ENCODE measurements around the gene GPR84. TPM values are rescaled to one million over a fixed set of nuclear protein-coding genes. Genes with fewer than 3 reads are reported as not detected.

Gene GPR84
- polyA plus RNA-seq, 1 of the 3 experiments (the other 2 are of a cell fraction): 0.03 TPM

DNA sequence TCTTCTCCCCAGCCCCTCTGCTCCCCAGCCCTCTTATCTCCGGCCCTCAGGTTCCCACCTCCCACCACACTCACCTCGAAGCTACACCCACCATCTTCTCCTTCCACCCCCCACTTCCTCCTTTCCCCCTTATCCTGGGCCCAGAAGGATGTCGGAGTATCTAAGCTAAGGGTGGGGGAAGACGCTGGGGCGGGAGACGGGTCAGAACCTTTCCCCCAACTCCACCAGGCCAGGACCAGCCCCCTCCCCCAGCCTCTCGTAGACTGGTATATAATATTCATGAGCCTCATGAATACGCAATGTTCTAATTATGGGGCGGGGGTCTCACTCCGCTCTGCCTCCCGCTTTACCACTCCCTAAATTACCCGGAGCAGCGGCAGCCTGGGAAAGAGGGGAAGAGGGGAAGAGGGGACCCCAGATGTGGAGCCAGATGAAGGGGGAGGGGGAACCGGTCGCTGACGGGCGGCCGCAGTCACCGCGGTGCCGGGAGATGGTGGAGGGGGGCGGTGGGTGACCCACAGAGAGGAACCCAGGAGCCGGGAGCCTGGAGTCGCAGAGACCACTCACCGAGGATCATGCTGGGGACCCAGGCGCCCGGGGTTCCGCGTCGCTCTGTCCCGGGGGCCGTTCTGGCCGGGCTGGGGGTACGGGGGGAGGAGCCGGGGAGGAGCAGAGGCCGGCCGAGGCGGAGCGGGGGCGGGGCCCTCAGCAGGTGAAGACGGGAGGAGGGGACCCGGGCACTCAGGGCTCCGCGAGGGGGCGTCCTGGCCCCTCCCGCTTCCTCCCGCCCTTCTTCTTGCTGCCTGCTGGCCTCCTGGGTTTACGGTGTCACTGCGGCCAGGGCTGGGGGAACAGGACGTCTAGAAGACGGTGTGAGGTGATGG lies 26.6 kb upstream of the GPR84 start:
- WGBS (ENCODE audit: low lambda C conversion rate): 31% methylated on average over 31 of the region's 51 CpGs
- H2AFZ ChIP-seq (ENCODE audit: low read depth): no peak overlapping the region
- POLR2A ChIA-PET: no interaction called here
- H3K9me3 ChIP-seq: no peaks in the 10 kb centered on the region
- H3K4me2 ChIP-seq: no peak overlapping the region
- H3K36me3 ChIP-seq (replicated peaks in 1 of 2; ENCODE audit: control insufficient read depth in 1 of 2, insufficient read depth in 2 of 2, low read length in 1 of 2): peaks cover 4 to 8% of the 10 kb centered on the region in 2 experiments
- no peaks in the 10 kb centered on the region for H3K27me3 ChIP-seq (ENCODE audit: insufficient read depth)
- H3K27ac ChIP-seq (ENCODE audit: low read depth in 2 of 2, low read length in 1 of 2): no peak overlapping the region; a peak in 1 of 4 replicates
- CTCF ChIA-PET: interaction anchor here (1.4 to 3.9 kb wide), 8 partner anchors 8 to 406 kb away, joined by 3 to 37 read pairs (median 6); partner anchors contain the start of gene HOXC10
- no peaks in the 10 kb centered on the region for H4K20me1 ChIP-seq (ENCODE audit: insufficient read depth)
- H3K9ac ChIP-seq: no peak overlapping the region
- peak overlapping the region in 1 of 2 experiments; percentile 50; a peak in 2 of 4 replicates for H3K4me3 ChIP-seq (ENCODE audit: low read depth in 2 of 2, low read length in 1 of 2)
- peaks cover 6% of the 10 kb centered on the region for H3F3A ChIP-seq (replicated peaks; ENCODE audit: insufficient read depth)
- DNase-seq: peak; percentile 83
- H3K4me1 ChIP-seq (ENCODE audit: control insufficient read depth in 1 of 2, insufficient read depth in 2 of 2, low read depth in 1 of 2, low read length in 1 of 2): peaks cover 0 to 29% of the 10 kb centered on the region in 2 experiments; a peak in 1 of 4 replicates
- no peak for TF ChIP-seq MEF2A (IDR thresholded peaks at IDR 0.05; ENCODE audit: borderline replicate concordance, low read depth)
- TF ChIP-seq JUND (IDR thresholded peaks at IDR 0.05): no peak
- TF ChIP-seq, protein P1, sequence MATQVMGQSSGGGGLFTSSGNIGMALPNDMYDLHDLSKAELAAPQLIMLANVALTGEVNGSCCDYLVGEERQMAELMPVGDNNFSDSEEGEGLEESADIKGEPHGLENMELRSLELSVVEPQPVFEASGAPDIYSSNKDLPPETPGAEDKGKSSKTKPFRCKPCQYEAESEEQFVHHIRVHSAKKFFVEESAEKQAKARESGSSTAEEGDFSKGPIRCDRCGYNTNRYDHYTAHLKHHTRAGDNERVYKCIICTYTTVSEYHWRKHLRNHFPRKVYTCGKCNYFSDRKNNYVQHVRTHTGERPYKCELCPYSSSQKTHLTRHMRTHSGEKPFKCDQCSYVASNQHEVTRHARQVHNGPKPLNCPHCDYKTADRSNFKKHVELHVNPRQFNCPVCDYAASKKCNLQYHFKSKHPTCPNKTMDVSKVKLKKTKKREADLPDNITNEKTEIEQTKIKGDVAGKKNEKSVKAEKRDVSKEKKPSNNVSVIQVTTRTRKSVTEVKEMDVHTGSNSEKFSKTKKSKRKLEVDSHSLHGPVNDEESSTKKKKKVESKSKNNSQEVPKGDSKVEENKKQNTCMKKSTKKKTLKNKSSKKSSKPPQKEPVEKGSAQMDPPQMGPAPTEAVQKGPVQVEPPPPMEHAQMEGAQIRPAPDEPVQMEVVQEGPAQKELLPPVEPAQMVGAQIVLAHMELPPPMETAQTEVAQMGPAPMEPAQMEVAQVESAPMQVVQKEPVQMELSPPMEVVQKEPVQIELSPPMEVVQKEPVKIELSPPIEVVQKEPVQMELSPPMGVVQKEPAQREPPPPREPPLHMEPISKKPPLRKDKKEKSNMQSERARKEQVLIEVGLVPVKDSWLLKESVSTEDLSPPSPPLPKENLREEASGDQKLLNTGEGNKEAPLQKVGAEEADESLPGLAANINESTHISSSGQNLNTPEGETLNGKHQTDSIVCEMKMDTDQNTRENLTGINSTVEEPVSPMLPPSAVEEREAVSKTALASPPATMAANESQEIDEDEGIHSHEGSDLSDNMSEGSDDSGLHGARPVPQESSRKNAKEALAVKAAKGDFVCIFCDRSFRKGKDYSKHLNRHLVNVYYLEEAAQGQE (IDR thresholded peaks at IDR 0.05; ENCODE audit: low read depth, low read length): no peak
- TF ChIP-seq, protein P2, sequence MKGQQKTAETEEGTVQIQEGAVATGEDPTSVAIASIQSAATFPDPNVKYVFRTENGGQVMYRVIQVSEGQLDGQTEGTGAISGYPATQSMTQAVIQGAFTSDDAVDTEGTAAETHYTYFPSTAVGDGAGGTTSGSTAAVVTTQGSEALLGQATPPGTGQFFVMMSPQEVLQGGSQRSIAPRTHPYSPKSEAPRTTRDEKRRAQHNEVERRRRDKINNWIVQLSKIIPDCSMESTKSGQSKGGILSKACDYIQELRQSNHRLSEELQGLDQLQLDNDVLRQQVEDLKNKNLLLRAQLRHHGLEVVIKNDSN (IDR thresholded peaks at IDR 0.05; ENCODE audit: borderline replicate concordance, low read depth): no peak
- TF ChIP-seq EZH2phosphoT487 (IDR thresholded peaks at IDR 0.05; ENCODE audit: borderline replicate concordance, low read depth): no peak
- H3K79me2 ChIP-seq (ENCODE audit: insufficient read depth): no peaks in the 10 kb centered on the region
- H3K9me2 ChIP-seq: no peaks in the 10 kb centered on the region

DNA sequence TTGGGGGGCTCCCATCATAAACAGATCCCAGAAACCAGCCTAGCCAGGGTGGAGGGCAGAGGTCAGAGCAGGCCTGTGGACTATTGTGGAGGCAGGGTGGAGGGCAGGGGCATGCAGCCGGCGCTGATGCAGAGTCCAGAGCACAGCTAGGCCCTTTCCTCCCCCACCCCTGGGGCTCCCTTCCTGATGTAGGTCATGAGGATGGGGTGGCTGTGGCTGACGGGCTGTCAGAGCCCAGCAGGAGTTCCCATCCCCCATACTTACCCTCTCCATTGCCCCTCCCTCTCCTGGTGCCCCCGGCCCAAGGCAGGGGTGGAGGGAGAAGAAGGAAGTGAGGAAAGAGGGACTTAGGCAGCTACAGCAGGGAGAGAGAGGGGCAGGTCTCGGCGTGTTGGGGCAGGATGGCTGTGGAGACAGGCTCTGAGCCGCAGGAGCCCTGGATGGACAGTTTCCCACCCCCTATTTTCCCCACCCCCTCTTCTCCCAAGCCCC lies 25.9 kb upstream of the GPR84 start:
- ChIA-PET CTCF (interaction anchor here (0.6 to 3.9 kb wide), 5 partner anchors 9 to 57 kb away, joined by 3 to 23 read pairs (median 5); no protein-coding TSS in a partner anchor), POLR2A (no interaction called here)
- Histone ChIP-seq H3K27ac (ENCODE audit: low read depth in 2 of 2, low read length in 1 of 2) (no peak overlapping the region), H3K27me3 (ENCODE audit: insufficient read depth) (no peaks in the 10 kb centered on the region), H3K9me3 (no peaks in the 10 kb centered on the region), H3K9ac (no peak overlapping the region), H3K4me1 (ENCODE audit: control insufficient read depth in 1 of 2, insufficient read depth in 2 of 2, low read depth in 1 of 2, low read length in 1 of 2) (peaks cover 0 to 36% of the 10 kb centered on the region in 2 experiments; a peak in 1 of 4 replicates), H3K4me3 (ENCODE audit: low read depth in 2 of 2, low read length in 1 of 2) (no peak overlapping the region; a peak in 1 of 4 replicates), H3F3A (replicated peaks; ENCODE audit: insufficient read depth) (peaks cover 6% of the 10 kb centered on the region), H4K20me1 (ENCODE audit: insufficient read depth) (no peaks in the 10 kb centered on the region), H3K4me2 (no peak overlapping the region), H3K36me3 (replicated peaks in 1 of 2; ENCODE audit: control insufficient read depth in 1 of 2, insufficient read depth in 2 of 2, low read length in 1 of 2) (peaks cover 0 to 8% of the 10 kb centered on the region in 2 experiments), H2AFZ (ENCODE audit: low read depth) (no peak overlapping the region), H3K9me2 (no peaks in the 10 kb centered on the region), H3K79me2 (ENCODE audit: insufficient read depth) (no peaks in the 10 kb centered on the region)
- DNase-seq: no peak
- no peak for TF ChIP-seq TEAD4 (IDR thresholded peaks at IDR 0.05; ENCODE audit: borderline replicate concordance, insufficient read depth)
- TF ChIP-seq ELF1 (IDR thresholded peaks at IDR 0.05): no peak
- TF ChIP-seq POLR2AphosphoS5 (IDR thresholded peaks at IDR 0.05; ENCODE audit: low read depth, low read length): no peak
- TF ChIP-seq, protein P3, sequence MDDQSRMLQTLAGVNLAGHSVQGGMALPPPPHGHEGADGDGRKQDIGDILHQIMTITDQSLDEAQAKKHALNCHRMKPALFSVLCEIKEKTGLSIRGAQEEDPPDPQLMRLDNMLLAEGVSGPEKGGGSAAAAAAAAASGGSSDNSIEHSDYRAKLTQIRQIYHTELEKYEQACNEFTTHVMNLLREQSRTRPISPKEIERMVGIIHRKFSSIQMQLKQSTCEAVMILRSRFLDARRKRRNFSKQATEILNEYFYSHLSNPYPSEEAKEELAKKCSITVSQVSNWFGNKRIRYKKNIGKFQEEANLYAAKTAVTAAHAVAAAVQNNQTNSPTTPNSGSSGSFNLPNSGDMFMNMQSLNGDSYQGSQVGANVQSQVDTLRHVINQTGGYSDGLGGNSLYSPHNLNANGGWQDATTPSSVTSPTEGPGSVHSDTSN (IDR thresholded peaks at IDR 0.05): no peak
- TF ChIP-seq FOXJ3 (CRISPR knock-in tag; IDR thresholded peaks at IDR 0.05): no peak
- WGBS (ENCODE audit: low lambda C conversion rate): 90% methylated on average over 6 of the region's 7 CpGs
